Activated CD4-positive, CD25-positive, alpha-beta regulatory T cell (primary cell): ENCODE measurements around the gene LUZP4.
"Not testable (repeated sequence)": the region's sequence is repeated elsewhere in the genome, so short reads cannot be mapped to it uniquely, and the experiment has no call there.

Experiments used
- DNase-seq, 4 experiments: peaks; one replicate each; lab custom pipeline; 2025; lab: John Stamatoyannopoulos, UW

LUZP4 gene

DNA sequence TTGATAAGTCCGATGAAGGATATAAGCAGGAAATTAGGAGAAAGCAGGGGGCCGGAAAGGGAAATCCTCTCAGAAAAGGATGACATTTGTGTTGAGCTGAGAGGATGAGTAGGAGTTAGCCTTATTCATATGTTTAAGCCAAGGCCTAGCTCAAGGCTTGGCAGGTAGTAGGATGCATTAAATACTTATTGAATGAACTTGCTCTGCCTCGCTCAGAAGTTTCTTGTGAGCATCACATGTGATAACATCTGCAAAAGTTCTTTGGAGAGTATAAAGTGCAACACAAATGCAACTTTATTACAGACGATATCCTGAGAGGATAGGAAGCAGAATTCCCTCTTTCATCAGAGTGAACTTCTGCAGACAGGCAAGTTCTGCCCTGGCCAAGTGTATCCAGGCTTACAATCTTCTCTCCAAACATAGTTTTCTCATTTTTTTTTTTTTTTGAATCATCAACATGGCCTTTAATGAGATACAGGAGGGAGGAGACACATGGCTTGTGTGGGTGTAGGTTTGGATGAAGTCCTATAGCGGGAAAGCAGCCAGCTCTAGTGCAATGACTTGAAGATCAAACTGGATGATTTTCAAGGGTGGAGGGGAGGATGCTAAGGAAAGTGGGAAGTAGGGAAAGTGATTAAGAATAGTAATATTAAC is 48.1 kb downstream of the LUZP4 start:
- no peak for DNase-seq

DNA sequence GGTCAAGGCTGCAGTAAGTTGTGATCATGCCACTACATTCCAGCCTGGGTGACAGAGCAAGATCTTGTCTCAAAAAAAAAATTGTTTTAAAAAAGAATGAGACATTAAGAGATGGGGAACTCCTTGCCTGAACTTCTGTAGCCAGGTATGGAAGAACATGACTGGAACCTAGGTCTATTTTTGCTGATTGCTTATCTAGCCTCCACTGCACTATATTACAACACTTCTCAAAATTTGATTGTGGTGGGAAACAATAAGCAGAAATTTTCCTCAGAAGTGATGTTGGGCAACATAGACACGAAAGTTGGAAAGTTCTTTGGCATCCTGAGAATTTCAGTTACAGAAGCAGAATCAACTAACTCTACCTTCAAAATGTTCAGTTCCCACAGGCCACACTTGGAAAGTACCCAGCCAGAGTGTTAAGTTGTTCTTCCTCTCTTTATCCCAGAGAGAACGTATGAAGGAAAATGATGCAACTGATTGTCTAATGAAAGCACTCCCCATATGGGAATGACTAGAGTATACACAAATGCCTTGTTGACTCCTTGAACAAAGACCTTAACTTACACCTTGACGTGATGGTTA is 50.0 kb downstream of the LUZP4 start:
- no peak for DNase-seq

DNA sequence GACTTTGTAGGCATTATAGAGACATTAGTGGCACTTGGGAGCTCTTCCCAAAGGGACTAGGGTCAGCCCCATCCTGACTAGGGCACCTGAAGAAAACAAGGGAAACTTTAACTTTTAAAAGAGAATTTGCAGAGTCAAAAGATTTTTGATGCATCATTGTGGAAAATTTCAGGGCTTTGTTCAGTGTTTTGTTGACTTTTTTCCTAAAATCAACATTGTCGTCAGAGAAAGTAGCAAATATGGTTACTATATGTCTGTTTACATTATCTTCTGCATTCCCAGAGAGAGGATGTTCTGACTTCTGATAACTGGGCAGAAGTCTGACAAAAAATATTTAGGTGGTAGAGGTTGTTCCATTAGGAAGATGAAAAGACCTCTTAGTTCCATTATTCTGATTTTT is 51.9 kb downstream of the LUZP4 start:
- no peak for DNase-seq

DNA sequence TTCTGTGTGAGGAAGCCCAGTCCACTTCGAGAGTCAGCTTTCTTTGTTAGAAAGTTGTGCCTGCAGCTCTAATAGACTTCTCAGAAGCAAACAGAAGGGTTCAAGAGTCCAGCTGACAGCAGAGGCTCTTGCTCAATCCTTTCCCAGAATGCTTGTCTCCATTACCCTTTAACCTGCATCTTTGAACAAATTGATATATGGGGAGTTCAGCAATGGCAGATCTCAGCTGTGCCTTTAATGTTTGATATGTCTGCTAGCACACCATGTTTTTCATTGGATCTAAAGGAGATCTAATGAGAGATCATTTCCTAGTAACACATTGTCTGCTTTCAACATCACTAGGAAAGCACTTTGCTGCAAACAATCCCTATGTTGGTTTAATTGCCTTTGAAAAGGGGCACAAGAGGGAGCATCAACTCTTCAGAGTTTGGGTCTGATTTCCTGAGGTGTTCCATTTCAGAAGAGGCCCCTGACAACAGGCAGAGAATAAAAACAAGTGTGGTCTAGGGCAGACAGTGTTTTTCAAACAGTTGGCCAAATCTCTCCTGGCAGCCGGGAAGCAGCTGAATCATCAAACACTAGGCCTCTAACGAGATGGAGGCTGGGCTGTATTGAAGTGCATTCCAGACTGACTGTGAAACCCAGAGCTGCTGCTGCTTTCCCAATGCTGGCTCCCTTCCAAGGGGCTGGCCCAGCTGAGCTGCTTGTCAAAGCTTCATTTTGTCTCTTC is 55.5 kb downstream of the LUZP4 start:
- DNase-seq, result no peak

DNA sequence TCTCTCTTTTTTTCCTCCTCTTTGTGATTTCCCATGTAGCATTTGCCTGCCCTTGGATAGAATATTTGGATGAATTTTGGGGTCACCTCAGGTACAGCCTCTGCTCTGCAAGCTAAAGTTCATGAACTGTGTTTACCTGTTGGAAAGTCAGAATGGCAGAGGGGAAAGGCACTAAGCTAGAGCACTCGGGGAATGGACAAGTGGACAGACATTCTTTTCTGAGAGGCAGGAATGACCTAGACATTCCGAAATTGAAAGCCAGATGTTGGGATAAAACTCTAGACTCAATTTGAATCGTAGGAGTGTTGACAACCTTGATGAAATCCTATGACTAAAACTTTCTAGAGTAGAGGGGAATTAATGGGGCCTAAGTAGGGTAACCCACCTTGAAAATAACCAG is 56.1 kb downstream of the LUZP4 start:
- no peak for DNase-seq

DNA sequence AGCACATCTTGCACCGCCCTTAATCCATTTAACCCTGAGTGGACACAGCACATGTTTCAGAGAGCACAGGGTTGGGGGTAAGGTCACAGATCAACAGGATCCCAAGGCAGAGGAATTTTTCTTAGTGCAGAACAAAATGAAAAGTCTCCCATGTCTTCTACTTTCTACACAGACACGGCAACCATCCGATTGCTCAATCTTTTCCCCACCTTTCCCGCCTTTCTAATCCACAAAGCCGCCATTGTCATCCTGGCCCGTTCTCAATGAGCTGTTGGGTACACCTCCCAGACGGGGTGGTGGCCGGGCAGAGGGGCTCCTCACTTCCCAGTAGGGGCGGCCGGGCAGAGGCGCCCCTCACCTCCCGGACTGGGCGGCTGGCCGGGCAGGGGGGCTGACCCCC is 57.2 kb downstream of the LUZP4 start:
- DNase-seq, result not testable (repeated sequence)

DNA sequence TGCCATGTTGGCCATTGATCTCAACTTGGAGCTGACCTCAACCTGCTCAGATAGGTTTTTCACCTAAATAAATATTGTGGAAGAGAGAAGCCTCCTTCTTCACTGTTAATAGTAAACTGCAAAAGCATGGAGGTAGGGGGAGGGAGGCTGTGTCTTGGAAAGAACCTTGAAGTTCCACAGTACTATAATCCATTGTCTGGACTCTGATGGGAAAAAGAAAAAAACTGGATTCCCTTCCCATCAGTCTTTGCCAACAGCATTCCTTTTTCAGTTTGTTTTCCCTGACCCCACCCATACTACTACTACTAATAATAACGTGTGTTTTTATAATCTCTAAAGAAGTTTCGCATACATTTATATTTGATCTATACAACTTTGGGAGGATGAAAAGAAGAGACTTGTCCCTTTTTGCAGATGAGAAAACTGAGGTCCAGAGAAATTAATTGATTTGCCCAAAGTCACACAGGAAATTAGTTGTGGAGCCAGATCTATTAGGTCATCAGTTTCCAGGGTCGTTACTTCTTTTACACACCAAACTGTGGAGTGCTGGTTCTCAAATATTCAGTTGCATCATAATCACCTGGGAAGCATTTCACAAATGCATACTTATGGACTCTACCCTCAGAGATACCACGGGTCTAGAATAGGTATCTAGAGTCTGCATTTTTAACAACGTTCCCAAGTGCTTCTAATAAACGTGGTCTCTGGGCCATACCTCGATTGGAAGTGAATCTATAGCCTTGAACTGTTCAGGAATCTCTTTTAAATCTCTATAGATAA is 59.1 kb downstream of the LUZP4 start:
- DNase-seq, result no peak

DNA sequence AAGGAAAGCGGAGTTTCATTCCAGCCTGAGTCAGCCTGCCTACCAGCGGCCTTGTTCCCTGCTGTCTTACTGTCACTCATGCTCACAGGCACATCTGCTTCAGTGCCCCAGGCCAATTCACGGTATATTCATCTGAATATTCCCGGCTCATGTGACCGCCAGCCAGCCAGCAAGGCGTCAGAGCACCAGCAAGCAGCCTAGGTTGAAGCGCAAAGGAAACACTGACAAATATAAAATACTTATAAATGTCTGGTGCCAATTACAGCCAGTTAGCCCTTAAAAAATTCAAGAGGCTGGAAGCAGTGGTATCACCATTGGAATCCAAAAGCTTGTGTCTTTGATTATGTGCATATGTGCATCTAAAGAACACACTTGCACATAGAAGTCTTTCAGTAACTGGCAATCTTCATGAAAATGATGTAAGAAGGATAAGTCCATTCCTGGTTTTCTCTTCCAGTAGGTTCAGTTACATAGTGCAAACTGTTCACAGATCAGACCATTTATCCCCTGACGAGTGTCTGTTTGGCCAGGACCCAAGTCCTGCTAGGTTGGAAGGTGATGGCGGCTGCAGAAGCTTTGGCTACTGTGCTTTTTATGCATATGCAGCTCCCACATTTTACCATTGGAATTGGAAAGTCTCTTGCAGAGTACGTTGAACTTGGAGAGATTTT is 61.3 kb downstream of the LUZP4 start:
- no peak for DNase-seq

DNA sequence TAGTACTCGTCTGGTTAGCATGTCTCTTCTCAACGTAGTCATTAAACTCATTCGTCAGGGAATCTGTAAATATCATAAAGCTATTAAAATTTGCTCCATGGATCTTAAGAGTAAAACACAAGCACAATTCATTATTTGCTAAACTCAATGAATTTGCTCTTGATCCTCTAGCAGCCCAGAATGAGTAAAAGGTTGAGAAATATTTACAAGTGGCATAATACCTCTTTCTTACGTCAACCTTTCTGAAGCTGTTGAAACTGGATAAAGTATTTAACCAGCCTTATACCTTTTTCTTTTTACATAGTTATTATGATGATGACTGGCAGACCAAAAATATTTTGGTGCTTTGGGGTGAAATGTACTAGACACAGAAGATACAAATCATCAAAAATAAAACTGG is 66.9 kb downstream of the LUZP4 start:
- DNase-seq, result no peak
